Activated naive CD4-positive, alpha-beta T cell treated with anti-CD3 and anti-CD28 coated beads, Interleukin-2, amount 50 U/mL, for 72 hours (primary cell): ENCODE data around the gene TLNRD1. TPM values are rescaled to one million over a fixed set of nuclear protein-coding genes. Genes with fewer than 3 reads are reported as not detected.

Experiments
- ATAC-seq, 2 donors: fragments of 150-1000 bp; cut with Tn5 transposase; 2 replicates each; pipeline ENCODE4 v1.10.0; 2021; ENCODE audit warnings: mild to moderate bottlenecking in 2 of 2, moderate library complexity in 2 of 2
- DNase-seq, 2 donors: peaks; one replicate each; pipeline ENCODE4 v3.0.0; 2021 to 2022; ENCODE audit warnings: low spot score in 2 of 2
- H3K27ac Mint-ChIP-seq, 2 donors: one replicate each; pipeline ENCODE4 v1.8.0; 2022; ENCODE audit warnings: mild to moderate bottlenecking in 2 of 2, mixed read lengths in 2 of 2
- H3K36me3 Mint-ChIP-seq, 2 donors: one replicate each; pipeline ENCODE4 v1.8.0; 2022; ENCODE audit warnings: mixed read lengths in 2 of 2
- H3K9me3 Mint-ChIP-seq, 2 donors: one replicate each; pipeline ENCODE4 v1.8.0; 2022; ENCODE audit warnings: mixed read lengths in 2 of 2
- total RNA-seq, 2 donors: library from RNA; stranded (reverse); gene quantifications; one replicate each; pipeline ENCODE4 v1.2.3, GENCODE V29; 2022

Gene TLNRD1
- total RNA-seq, 2 donors from 2014 or later, result 9.4 to 15.7 TPM

GRCh38 chr15:81054236-81054635, 53.5 kb downstream of the TLNRD1 start:
- no peak overlapping the region for H3K27ac Mint-ChIP-seq
- DNase-seq, result no peak
- peaks cover 0 to 5% of the 10 kb centered on the region in 2 donors for H3K36me3 Mint-ChIP-seq
- no peak for ATAC-seq
- H3K9me3 Mint-ChIP-seq, result no peaks in the 10 kb centered on the region

Other genes with a start within 250 kb of the TLNRD1 start
- gene CEMIP, start 221.6 kb upstream of the TLNRD1 start, total RNA-seq, result not detected
- gene MESD, start 11.1 kb upstream of the TLNRD1 start, total RNA-seq, result 10 to 100 TPM; 15.8 to 21.8 TPM
- gene CFAP161, start 133.3 kb downstream of the TLNRD1 start, total RNA-seq, result not detected
- 100 to 1,000 TPM in 1 of 2 donors, 10 to 100 TPM in 1; 25.9 to 114 TPM for gene IL16, start 196.0 kb downstream of the TLNRD1 start, total RNA-seq